AG04449 (cell line): ENCODE results near the gene HOXC9.

ENCODE experiments used
- CTCF ChIA-PET: fragments of 350-600 bp; formaldehyde crosslinking; extraction: SDS; loops from one replicate; lab custom pipeline; 2021; ENCODE audit warnings: antibody characterized with exemption; lab: Yijun Ruan, JAX
- POLR2A ChIA-PET: fragments of 400-600, 350-600 bp; formaldehyde crosslinking; extraction: SDS; loops from one replicate; lab custom pipeline; 2020; ENCODE audit warnings: antibody characterized with exemption, inconsistent platforms; lab: Yijun Ruan, JAX
- DNase-seq: peaks from one replicate; pipeline ENCODE4 v3.0.0-alpha.2; 2010; ENCODE audit warnings: low read depth, low spot score
- H3K4me3 ChIP-seq: 2 replicates; pipeline ENCODE4 v1.5.1; 2011; ENCODE audit warnings: low read depth, mild to moderate bottlenecking, control low read depth, low read length
- CTCF ChIP-seq: IDR thresholded peaks from one replicate; pipeline ENCODE4 v1.5.1; 2011; ENCODE audit warnings: mild to moderate bottlenecking, moderate library complexity, low read length, control low read depth, inconsistent platforms; ENCODE audit not compliant: insufficient read depth; ENCODE audit errors: missing control alignments

HOXC9 gene

GRCh38 chr12:54001283-54002187 lies 1.6 kb downstream of the HOXC9 start:
- POLR2A ChIA-PET, result interaction anchor here (0.6 to 3.1 kb wide), 6 partner anchors 10 to 232 kb away, joined by 3 to 22 read pairs (median 4); partner anchors contain the start of gene HOXC10
- no peak for DNase-seq
- TF ChIP-seq CTCF, result no peak
- CTCF ChIA-PET, result interaction anchor here (1.5 to 21.3 kb wide), 9 partner anchors 10 to 213 kb away, joined by 3 to 756 read pairs (median 152); partner anchors contain the start of genes HOXC10, HOXC5, HOXC6 and SMUG1
- H3K4me3 ChIP-seq, result peak overlapping the region; percentile 96

GRCh38 chr12:54002278-54002914 lies 2.4 kb downstream of the HOXC9 start:
- POLR2A ChIA-PET, result interaction anchor here (0.6 to 3.1 kb wide), 3 partner anchors 10 to 195 kb away, joined by 3 to 22 read pairs (median 4); no protein-coding TSS in a partner anchor
- no peak for DNase-seq
- CTCF ChIA-PET, result interaction anchor here (1.0 to 21.3 kb wide), 9 partner anchors 10 to 234 kb away, joined by 3 to 756 read pairs (median 152); partner anchors contain the start of genes HOXC10, HOXC5, HOXC6 and SMUG1
- no peak for TF ChIP-seq CTCF
- peak overlapping the region; percentile 96 for H3K4me3 ChIP-seq

DNA sequence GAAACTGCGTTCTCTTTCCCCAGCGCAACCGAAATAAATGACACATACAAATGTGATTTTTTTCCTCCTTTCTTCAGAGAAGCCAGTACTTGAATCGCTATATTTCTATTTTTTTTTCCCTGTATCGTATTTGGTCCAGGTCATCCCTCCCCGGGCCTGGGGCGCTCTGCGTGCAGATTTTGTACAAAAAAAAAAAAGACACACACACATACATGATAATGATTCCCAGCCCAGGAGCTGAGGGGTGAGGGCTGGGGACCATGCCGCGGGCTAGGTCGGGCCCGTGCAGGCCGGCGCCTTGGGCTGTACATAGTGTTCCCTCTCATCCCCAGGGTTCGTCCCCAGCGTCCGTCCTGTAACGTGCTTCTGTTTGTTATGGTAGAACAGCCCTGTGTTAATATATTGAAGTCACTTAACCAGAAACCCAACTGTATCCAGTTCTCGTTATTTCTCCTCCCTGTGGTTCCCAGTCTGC lies 3.0 kb downstream of the HOXC9 start:
- peak overlapping the region; percentile 96 for H3K4me3 ChIP-seq
- ChIA-PET CTCF (interaction anchor here (1.0 to 21.3 kb wide), 9 partner anchors 9 to 234 kb away, joined by 3 to 756 read pairs (median 152); partner anchors contain the start of genes HOXC10, HOXC5, HOXC6 and SMUG1), POLR2A (interaction anchor here (1.0 to 3.1 kb wide), 3 partner anchors 11 to 213 kb away, joined by 3 to 22 read pairs (median 4); no protein-coding TSS in a partner anchor)
- DNase-seq, result no peak
- TF ChIP-seq CTCF, result no peak

GRCh38 chr12:54003625-54004024 lies 3.7 kb downstream of the HOXC9 start:
- peak overlapping the region; percentile 96 for H3K4me3 ChIP-seq
- TF ChIP-seq CTCF, result no peak
- ChIA-PET CTCF (interaction anchor here (0.8 to 21.3 kb wide), 15 partner anchors 8 to 257 kb away, joined by 3 to 756 read pairs (median 5); partner anchors contain the start of genes HOXC10, HOXC5, HOXC6 and SMUG1), POLR2A (interaction anchor here (1.0 to 1.8 kb wide), 4 partner anchors 8 to 212 kb away, joined by 3 to 7 read pairs (median 4); no protein-coding TSS in a partner anchor)
- DNase-seq, result no peak

DNA sequence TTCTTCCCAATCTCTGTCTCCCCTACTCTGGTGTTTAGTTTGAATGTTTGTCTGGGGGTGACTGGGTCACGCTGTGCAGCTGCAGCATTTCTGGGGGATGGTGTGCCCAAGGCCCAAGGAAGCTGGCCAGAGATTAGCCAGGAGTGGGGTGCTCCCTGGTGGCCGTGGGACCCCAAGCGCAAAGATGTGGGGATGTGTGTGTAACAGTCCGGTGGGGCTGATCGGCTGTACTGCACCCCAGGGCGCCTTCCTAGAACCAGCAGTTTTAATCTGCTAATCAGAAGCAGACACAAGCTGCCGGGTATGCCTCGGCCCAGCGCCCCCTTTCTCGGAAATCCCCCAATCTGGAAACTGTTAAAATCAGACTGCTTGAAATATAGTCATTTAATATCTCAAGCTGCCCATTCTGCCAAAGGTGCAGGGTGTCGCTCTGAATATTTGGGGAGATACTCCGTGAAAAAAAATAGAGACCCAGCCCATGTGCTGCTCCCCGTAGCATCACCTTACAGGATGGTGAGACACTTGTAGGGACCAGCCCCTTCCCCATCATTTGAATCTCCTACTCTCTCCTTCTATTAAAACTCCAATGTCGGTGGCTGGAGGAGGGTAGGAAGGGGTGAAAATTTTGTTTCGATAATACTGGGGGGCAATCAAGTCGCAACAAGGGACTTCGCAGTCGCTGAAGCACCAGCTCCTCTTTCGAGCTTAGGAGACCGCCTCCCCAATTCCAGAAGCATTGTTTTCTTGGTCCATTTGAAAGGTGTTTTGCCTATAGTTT lies 4.3 kb downstream of the HOXC9 start:
- ChIA-PET POLR2A (interaction anchor here (0.8 to 1.8 kb wide), 5 partner anchors 9 to 211 kb away, joined by 3 to 7 read pairs (median 3); no protein-coding TSS in a partner anchor), CTCF (interaction anchor here (0.7 to 21.3 kb wide), 18 partner anchors 8 to 366 kb away, joined by 3 to 756 read pairs (median 5); partner anchors contain the start of genes HOXC10, HOXC5, HOXC6 and SMUG1)
- peak overlapping the region; percentile 96 for H3K4me3 ChIP-seq
- DNase-seq, result no peak
- peak; percentile 35 for TF ChIP-seq CTCF
